ENCODE data around the gene AMY2B. TPM values are rescaled to one million over a fixed set of nuclear protein-coding genes. Genes with fewer than 3 reads are reported as not detected.
"Not testable (repeated sequence)": the region's sequence is repeated elsewhere in the genome, so short reads cannot be mapped to it uniquely, and the experiment has no call there.

The AMY2B gene
- total RNA-seq, 1 experiment from 2014 or later = 0.98 TPM

- no peaks in the 10 kb centered on the region for H3K9me2 ChIP-seq (replicated peaks; ENCODE audit: low read length)
- H3K9me3 ChIP-seq (ENCODE audit: low read length) = no peaks in the 10 kb centered on the region
- no peak overlapping the region for H3K9ac ChIP-seq (ENCODE audit: low read length)
- DNase-seq = no peak
- H3K27me3 ChIP-seq (ENCODE audit: low read length) = peaks cover 4% of the 10 kb centered on the region; the same call in 1 of the 2 replicates
- intact Hi-C loops (cut with micrococcal nuclease) = no loop called here
- ChIA-PET CTCF (no interaction called here), POLR2A (ENCODE audit: unreplicated experiment) (no interaction called here)
- H3F3A ChIP-seq (ENCODE audit: low read length, unreplicated experiment) = no peaks in the 10 kb centered on the region
- no peaks in the 10 kb centered on the region for H4K20me1 ChIP-seq (ENCODE audit: low read length)
- no peak overlapping the region for H3K4me3 ChIP-seq (ENCODE audit: low read length)
- H3K36me3 ChIP-seq (ENCODE audit: low read depth, low read length) = no peaks in the 10 kb centered on the region
- H2AFZ ChIP-seq (ENCODE audit: low read length) = no peak overlapping the region
- no peak overlapping the region for H3K4me2 ChIP-seq (ENCODE audit: low read length)
- no TSS peak for BruUV-seq (replicated peaks)
- no peak for TF ChIP-seq CTCF (conservative IDR thresholded peaks at IDR 0.05; ENCODE audit: low read depth, low read length)
- TF ChIP-seq EZH2 (IDR thresholded peaks at IDR 0.05; ENCODE audit: low read length, unreplicated experiment) = no peak
- no peak for TF ChIP-seq EZH2phosphoT487 (IDR thresholded peaks at IDR 0.05; ENCODE audit: borderline replicate concordance, low read length)
- no peak overlapping the region for H3K27ac ChIP-seq (ENCODE audit: low read length)
- H3K79me2 ChIP-seq (ENCODE audit: low read length) = no peaks in the 10 kb centered on the region
- ATAC-seq = no peak
- no peaks in the 10 kb centered on the region for H3K4me1 ChIP-seq (ENCODE audit: insufficient read depth, low read length)
Observed at GRCh38 chr1:103616362-103616761, 45.0 kb downstream of the AMY2B start.

DNA sequence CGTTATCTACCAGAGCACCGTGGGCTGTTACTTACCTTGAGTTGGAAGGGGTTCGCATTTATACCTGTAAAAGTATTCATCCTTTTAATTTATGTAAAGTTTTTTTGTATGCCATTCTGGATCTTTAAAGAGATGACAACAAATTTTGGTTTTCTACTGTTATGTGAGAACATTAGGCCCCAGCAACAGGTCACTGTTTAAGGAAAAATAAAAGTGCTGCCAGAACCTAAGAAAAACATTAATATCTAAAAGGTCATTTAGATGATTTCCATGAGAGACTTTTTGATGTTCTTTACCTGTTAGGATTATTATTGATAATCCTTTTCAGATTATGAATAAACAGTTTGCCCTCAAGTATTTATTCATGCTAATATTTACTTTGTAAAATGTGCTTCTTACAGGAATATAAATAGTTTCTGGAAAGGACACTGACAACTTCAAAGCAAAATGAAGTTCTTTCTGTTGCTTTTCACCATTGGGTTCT lies 45.6 kb downstream of the AMY2B start, which contains the start of gene AMY2A:
TSS of gene AMY2A (plus strand) at position 434 of the 484 bp plus-strand sequence. CDS start at position 448, 14 bp downstream.
- H3K4me1 ChIP-seq (ENCODE audit: insufficient read depth, low read length); CTCF ChIA-PET; H3K36me3 ChIP-seq (ENCODE audit: low read depth, low read length); H3K79me2 ChIP-seq (ENCODE audit: low read length); H3K27ac ChIP-seq (ENCODE audit: low read length); H3F3A ChIP-seq (ENCODE audit: low read length, unreplicated experiment); POLR2A ChIA-PET (ENCODE audit: unreplicated experiment); H3K4me2 ChIP-seq (ENCODE audit: low read length); H4K20me1 ChIP-seq (ENCODE audit: low read length); DNase-seq; H3K4me3 ChIP-seq (ENCODE audit: low read length); H3K27me3 ChIP-seq (ENCODE audit: low read length); ATAC-seq; BruUV-seq (replicated peaks); intact Hi-C loops (cut with micrococcal nuclease); H2AFZ ChIP-seq (ENCODE audit: low read length); H3K9ac ChIP-seq (ENCODE audit: low read length); H3K9me2 ChIP-seq (replicated peaks; ENCODE audit: low read length); H3K9me3 ChIP-seq (ENCODE audit: low read length): not testable (repeated sequence)

GRCh38 chr1:103627436-103627835 lies 56.0 kb downstream of the AMY2B start:
- H3K9me2 ChIP-seq (replicated peaks; ENCODE audit: low read length); ATAC-seq; H2AFZ ChIP-seq (ENCODE audit: low read length); POLR2A ChIA-PET (ENCODE audit: unreplicated experiment); H3K36me3 ChIP-seq (ENCODE audit: low read depth, low read length); H3K9ac ChIP-seq (ENCODE audit: low read length); BruUV-seq (replicated peaks); H3K27ac ChIP-seq (ENCODE audit: low read length); H3K4me2 ChIP-seq (ENCODE audit: low read length); H3K4me1 ChIP-seq (ENCODE audit: insufficient read depth, low read length); H3K79me2 ChIP-seq (ENCODE audit: low read length); DNase-seq; H3K4me3 ChIP-seq (ENCODE audit: low read length); H3F3A ChIP-seq (ENCODE audit: low read length, unreplicated experiment); CTCF ChIA-PET; intact Hi-C loops (cut with micrococcal nuclease); H4K20me1 ChIP-seq (ENCODE audit: low read length); H3K27me3 ChIP-seq (ENCODE audit: low read length); H3K9me3 ChIP-seq (ENCODE audit: low read length): not testable (repeated sequence)

Other genes with a start within 250 kb of the AMY2B start
- 5.4 and 5.6 TPM in 2 replicates for gene RNPC3, start 45.9 kb upstream of the AMY2B start, total RNA-seq (2014; rRNA removed)
- gene AMY2A, start 45.8 kb downstream of the AMY2B start, total RNA-seq (2014; rRNA removed) = not detected in 2 replicates
- not detected in 2 replicates for gene AMY1A, start 84.2 kb downstream of the AMY2B start, total RNA-seq (2014; rRNA removed)
- gene AMY1B, start 124.6 kb downstream of the AMY2B start, total RNA-seq (2014; rRNA removed) = not detected in 2 replicates
- gene AMY1C, start 178.3 kb downstream of the AMY2B start, total RNA-seq (2014; rRNA removed) = not detected in 2 replicates